Panc1 (cell line): ENCODE data around the gene KIF3A. TPM values are rescaled to one million over a fixed set of nuclear protein-coding genes. Genes with fewer than 3 reads are reported as not detected.

ENCODE experiments used
- ATAC-seq: fragments of 200-7000 bp; cut with Tn5 transposase; 2 replicates; pipeline ENCODE4 v1.9.1; 2020; ENCODE audit warnings: mild to moderate bottlenecking, moderate library complexity
- BruUV-seq: library from RNA; stranded (reverse); fragments of 400-500 nt; replicated peaks from 2 replicates; lab custom pipeline; 2021; lab: Mats Ljungman, UMichigan
- CTCF ChIA-PET: fragments of 300-600 bp; sonication (Branson Sonifier 250); formaldehyde crosslinking; loops from one replicate; lab custom pipeline; 2022; ENCODE audit warnings: antibody characterized with exemption; lab: Charles Lee
- POLR2A ChIA-PET: fragments of 300-600 bp; sonication (Branson Sonifier 250); formaldehyde crosslinking; loops from one replicate; lab custom pipeline; 2022; ENCODE audit warnings: antibody characterized with exemption; lab: Charles Lee
- DNase-seq: peaks from one replicate; pipeline ENCODE4 v3.0.0-alpha.2; 2010; ENCODE audit warnings: low read depth, low spot score
- H3K27ac ChIP-seq: 2 replicates; pipeline ENCODE4 v1.5.1; 2011; ENCODE audit warnings: mild to moderate bottlenecking, low read length, inconsistent platforms
- H3K27me3 ChIP-seq: fragments of 200-500 bp; sonication (Bioruptor generic); 2 replicates; pipeline ENCODE4 v1.6.0; 2014; ENCODE audit warnings: low read length, inconsistent platforms; ENCODE audit not compliant: control insufficient read depth, insufficient read depth
- H3K36me3 ChIP-seq: fragments of 200-500 bp; sonication (Bioruptor generic); 2 replicates; pipeline ENCODE4 v1.5.1; 2014; ENCODE audit warnings: inconsistent platforms, mild to moderate bottlenecking, low read length, moderate library complexity; ENCODE audit not compliant: control insufficient read depth, insufficient read depth
- H3K4me1 ChIP-seq: 2 replicates; pipeline ENCODE4 v1.5.1; 2011; ENCODE audit warnings: inconsistent platforms, mild to moderate bottlenecking, low read length, moderate library complexity; ENCODE audit not compliant: control insufficient read depth, insufficient read depth
- H3K4me3 ChIP-seq, 2 experiments: 2 replicates each; pipeline ENCODE4 v1.5.1; 2011 to 2012; ENCODE audit warnings: low read depth in 2 of 2, low read length in 2 of 2, mild to moderate bottlenecking in 2 of 2, inconsistent platforms in 1 of 2, moderate library complexity in 1 of 2
- H3K9me3 ChIP-seq: fragments of 200-500 bp; sonication (Bioruptor generic); 2 replicates; pipeline ENCODE4 v1.5.1; 2014; ENCODE audit warnings: low read depth, mild to moderate bottlenecking, inconsistent platforms, low read length, moderate library complexity; ENCODE audit not compliant: control insufficient read depth, insufficient read depth
- POLR2AphosphoS5 ChIP-seq: IDR thresholded peaks from 2 replicates; pipeline ENCODE4 v1.6.1; 2012; ENCODE audit warnings: mild to moderate bottlenecking, low read depth, low read length, moderate library complexity
- SIN3A ChIP-seq: IDR thresholded peaks from 2 replicates; pipeline ENCODE4 v1.6.1; 2012; ENCODE audit warnings: low read depth, mild to moderate bottlenecking, low read length, moderate library complexity, borderline replicate concordance; ENCODE audit not compliant: insufficient read depth
- TCF7L2 ChIP-seq: IDR thresholded peaks from 2 replicates; pipeline ENCODE4 v1.6.1; 2011; ENCODE audit warnings: mild to moderate bottlenecking, low read depth, low read length, inconsistent platforms
- in situ Hi-C: cut with HindIII; loops from 2 replicates; pipeline ENCODE4 v1.10.0; 2016; ENCODE audit warnings: low sequenced_read_pairs, low pct_unique_long_range_greater_than_20kb
- intact Hi-C: fragments of 100-400 bp; cut with micrococcal nuclease; formaldehyde crosslinking; loops from one replicate; pipeline ENCODE4 v1.10.0; 2022; ENCODE audit not compliant: unreplicated experiment
- total RNA-seq: library from RNA; stranded (reverse); gene quantifications from one replicate; pipeline ENCODE4 v1.2.1, GENCODE V29; 2021; ENCODE audit not compliant: unreplicated experiment
- TF ChIP-seq, protein P1 (sequence below): fragments of 450-650 bp; IDR thresholded peaks from 2 replicates; pipeline ENCODE4 v1.5.1; 2017; ENCODE audit warnings: mild to moderate bottlenecking
- TF ChIP-seq, protein P2 (sequence below), 2 experiments: IDR thresholded peaks; 2 replicates each; pipeline ENCODE4 v1.6.1; 2011 to 2012; ENCODE audit warnings: low read depth in 2 of 2, control low read depth in 1 of 2, low read length in 1 of 2, mild to moderate bottlenecking in 1 of 2, moderate library complexity in 1 of 2; ENCODE audit not compliant: insufficient read depth in 1 of 2

The KIF3A gene
- total RNA-seq, 1 experiment from 2014 or later, result 17.1 TPM

DNA sequence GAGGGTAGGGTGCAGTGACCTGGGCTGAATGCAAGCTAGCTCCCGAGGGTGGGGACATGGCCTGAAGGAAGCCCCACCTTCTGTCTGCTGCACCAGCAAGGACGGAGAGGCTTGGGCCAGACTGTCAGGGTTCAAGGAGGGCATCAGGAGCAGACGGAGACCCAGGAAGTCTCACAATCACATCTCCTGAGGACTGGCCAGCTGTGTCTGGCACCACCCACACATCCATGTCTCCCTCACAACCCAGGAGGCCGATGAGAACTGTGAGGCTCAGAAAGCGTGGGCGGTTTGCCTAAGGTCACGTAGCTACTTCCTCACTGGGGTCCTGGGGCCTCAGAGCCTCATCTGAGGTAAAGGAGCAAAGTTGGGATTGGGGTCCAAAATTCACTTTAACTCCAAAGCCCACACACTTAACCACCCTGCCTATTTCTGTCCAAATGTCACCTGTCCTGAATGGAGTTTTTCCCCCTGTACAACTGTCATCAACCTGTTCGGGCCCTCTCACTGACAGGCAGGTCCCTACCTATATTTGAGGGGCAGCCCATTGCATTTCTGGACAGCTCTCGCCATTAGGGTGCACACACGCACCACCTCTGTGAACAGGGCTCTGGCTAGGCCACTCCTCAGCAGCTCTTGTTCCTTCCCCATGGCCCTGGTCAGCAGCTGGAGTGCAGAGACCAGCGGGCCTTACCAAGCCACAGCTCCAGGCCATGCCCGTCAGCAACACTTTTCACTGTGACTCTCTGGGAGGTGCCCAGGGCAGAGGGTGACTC, 75.9 kb downstream of the KIF3A start:
- ATAC-seq (no peak), DNase-seq (no peak)
- CTCF ChIA-PET, result no interaction called here
- Histone ChIP-seq H3K9me3 (no peaks in the 10 kb centered on the region), H3K36me3 (no peaks in the 10 kb centered on the region), H3K27ac (no peak overlapping the region), H3K27me3 (no peaks in the 10 kb centered on the region), H3K4me1 (no peaks in the 10 kb centered on the region), H3K4me3 (no peak overlapping the region)
- TF ChIP-seq POLR2AphosphoS5 (no peak), SIN3A (no peak), TCF7L2 (no peak)
- TF ChIP-seq, protein P1, sequence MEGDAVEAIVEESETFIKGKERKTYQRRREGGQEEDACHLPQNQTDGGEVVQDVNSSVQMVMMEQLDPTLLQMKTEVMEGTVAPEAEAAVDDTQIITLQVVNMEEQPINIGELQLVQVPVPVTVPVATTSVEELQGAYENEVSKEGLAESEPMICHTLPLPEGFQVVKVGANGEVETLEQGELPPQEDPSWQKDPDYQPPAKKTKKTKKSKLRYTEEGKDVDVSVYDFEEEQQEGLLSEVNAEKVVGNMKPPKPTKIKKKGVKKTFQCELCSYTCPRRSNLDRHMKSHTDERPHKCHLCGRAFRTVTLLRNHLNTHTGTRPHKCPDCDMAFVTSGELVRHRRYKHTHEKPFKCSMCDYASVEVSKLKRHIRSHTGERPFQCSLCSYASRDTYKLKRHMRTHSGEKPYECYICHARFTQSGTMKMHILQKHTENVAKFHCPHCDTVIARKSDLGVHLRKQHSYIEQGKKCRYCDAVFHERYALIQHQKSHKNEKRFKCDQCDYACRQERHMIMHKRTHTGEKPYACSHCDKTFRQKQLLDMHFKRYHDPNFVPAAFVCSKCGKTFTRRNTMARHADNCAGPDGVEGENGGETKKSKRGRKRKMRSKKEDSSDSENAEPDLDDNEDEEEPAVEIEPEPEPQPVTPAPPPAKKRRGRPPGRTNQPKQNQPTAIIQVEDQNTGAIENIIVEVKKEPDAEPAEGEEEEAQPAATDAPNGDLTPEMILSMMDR, result no peak
- TF ChIP-seq, protein P2, sequence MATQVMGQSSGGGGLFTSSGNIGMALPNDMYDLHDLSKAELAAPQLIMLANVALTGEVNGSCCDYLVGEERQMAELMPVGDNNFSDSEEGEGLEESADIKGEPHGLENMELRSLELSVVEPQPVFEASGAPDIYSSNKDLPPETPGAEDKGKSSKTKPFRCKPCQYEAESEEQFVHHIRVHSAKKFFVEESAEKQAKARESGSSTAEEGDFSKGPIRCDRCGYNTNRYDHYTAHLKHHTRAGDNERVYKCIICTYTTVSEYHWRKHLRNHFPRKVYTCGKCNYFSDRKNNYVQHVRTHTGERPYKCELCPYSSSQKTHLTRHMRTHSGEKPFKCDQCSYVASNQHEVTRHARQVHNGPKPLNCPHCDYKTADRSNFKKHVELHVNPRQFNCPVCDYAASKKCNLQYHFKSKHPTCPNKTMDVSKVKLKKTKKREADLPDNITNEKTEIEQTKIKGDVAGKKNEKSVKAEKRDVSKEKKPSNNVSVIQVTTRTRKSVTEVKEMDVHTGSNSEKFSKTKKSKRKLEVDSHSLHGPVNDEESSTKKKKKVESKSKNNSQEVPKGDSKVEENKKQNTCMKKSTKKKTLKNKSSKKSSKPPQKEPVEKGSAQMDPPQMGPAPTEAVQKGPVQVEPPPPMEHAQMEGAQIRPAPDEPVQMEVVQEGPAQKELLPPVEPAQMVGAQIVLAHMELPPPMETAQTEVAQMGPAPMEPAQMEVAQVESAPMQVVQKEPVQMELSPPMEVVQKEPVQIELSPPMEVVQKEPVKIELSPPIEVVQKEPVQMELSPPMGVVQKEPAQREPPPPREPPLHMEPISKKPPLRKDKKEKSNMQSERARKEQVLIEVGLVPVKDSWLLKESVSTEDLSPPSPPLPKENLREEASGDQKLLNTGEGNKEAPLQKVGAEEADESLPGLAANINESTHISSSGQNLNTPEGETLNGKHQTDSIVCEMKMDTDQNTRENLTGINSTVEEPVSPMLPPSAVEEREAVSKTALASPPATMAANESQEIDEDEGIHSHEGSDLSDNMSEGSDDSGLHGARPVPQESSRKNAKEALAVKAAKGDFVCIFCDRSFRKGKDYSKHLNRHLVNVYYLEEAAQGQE (IDR thresholded peaks at IDR 0.05; ENCODE audit: insufficient read depth in 1 of 2, low read depth in 2 of 2, low read length in 1 of 2), result no peak
- in situ Hi-C loops, result no loop called here
- intact Hi-C loops, result no loop called here
- POLR2A ChIA-PET, result no interaction called here
- no TSS peak for BruUV-seq

DNA sequence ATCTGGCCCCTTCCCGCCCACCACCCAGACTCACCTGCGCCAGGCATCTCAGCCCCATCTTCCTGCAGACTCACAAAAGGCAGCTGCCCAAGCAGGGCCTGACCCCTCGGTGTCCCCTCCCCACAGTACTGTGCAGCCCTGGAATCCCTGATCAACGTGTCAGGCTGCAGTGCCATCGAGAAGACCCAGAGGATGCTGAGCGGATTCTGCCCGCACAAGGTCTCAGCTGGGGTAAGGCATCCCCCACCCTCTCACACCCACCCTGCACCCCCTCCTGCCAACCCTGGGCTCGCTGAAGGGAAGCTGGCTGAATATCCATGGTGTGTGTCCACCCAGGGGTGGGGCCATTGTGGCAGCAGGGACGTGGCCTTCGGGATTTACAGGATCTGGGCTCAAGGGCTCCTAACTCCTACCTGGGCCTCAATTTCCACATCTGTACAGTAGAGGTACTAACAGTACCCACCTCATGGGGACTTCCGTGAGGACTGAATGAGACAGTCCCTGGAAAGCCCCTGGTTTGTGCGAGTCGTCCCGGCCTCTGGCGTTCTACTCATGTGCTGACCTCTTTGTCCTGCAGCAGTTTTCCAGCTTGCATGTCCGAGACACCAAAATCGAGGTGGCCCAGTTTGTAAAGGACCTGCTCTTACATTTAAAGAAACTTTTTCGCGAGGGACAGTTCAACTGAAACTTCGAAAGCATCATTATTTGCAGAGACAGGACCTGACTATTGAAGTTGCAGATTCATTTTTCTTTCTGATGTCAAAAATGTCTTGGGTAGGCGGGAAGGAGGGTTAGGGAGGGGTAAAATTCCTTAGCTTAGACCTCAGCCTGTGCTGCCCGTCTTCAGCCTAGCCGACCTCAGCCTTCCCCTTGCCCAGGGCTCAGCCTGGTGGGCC, 77.5 kb downstream of the KIF3A start:
- no peaks in the 10 kb centered on the region for H3K36me3 ChIP-seq
- CTCF ChIA-PET, result no interaction called here
- in situ Hi-C loops (no loop called here), intact Hi-C loops (no loop called here)
- TF ChIP-seq, protein P1, result no peak
- TF ChIP-seq POLR2AphosphoS5 (no peak), TCF7L2 (no peak)
- H3K4me3 ChIP-seq, result no peak overlapping the region
- POLR2A ChIA-PET, result no interaction called here
- no peaks in the 10 kb centered on the region for H3K27me3 ChIP-seq
- ATAC-seq (no peak), DNase-seq (no peak)
- no peaks in the 10 kb centered on the region for H3K4me1 ChIP-seq
- no peaks in the 10 kb centered on the region for H3K9me3 ChIP-seq
- BruUV-seq, result no TSS peak
- H3K27ac ChIP-seq, result no peak overlapping the region
